HepG2 (cell line): ENCODE data around the gene LCLAT1. TPM values are rescaled to one million over a fixed set of nuclear protein-coding genes. Genes with fewer than 3 reads are reported as not detected.

ENCODE experiments used
- ARID3A ChIP-seq: IDR thresholded peaks from 2 replicates; pipeline ENCODE4 v1.6.1; 2012; ENCODE audit warnings: low read depth, low read length, improper control_type of control experiment
- ATF4 ChIP-seq, 2 experiments: fragments of 450-650 bp in 1 of 2; sonication (generic) in 1 of 2; formaldehyde crosslinking; IDR thresholded peaks; 2 replicates each; pipeline versions ENCODE4 v1.5.0 to v1.8.0; 2020 to 2022; ENCODE audit warnings: mild to moderate bottlenecking in 1 of 2, missing genetic modification reagents in 1 of 2
- BCL6 ChIP-seq: IDR thresholded peaks from 2 replicates; pipeline ENCODE4 v1.6.1; 2016; ENCODE audit warnings: missing genetic modification reagents, missing compliant biosample characterization
- CBX2 ChIP-seq, 2 experiments: fragments of 200-600 bp in 1 of 2; sonication (generic); formaldehyde crosslinking in 1 of 2; IDR thresholded peaks; 2 replicates each; pipeline versions ENCODE4 v1.7.0 to v1.8.1; 2018 to 2022; ENCODE audit warnings: low read depth in 2 of 2, low read length in 1 of 2, mild to moderate bottlenecking in 1 of 2, missing genetic modification reagents in 1 of 2
- FOXP4 ChIP-seq: sonication (generic); formaldehyde crosslinking; IDR thresholded peaks from 2 replicates; pipeline ENCODE4 v1.4.0; 2020; ENCODE audit warnings: missing genetic modification reagents
- GTF3A ChIP-seq: sonication (generic); formaldehyde crosslinking; conservative IDR thresholded peaks from 2 replicates; pipeline ENCODE4 v1.4.0; 2020; ENCODE audit warnings: mild to moderate bottlenecking, missing genetic modification reagents
- KDM3A ChIP-seq: IDR thresholded peaks from 2 replicates; pipeline ENCODE4 v1.6.1; 2018; ENCODE audit warnings: low read depth, missing compliant biosample characterization
- MTF2 ChIP-seq: sonication (generic); formaldehyde crosslinking; IDR thresholded peaks from 2 replicates; pipeline ENCODE4 v1.5.0; 2020; ENCODE audit warnings: missing genetic modification reagents, borderline replicate concordance
- NCOA1 ChIP-seq: sonication (generic); formaldehyde crosslinking; IDR thresholded peaks from 2 replicates; pipeline ENCODE4 v1.9.0; 2021; ENCODE audit warnings: missing genetic modification reagents
- PHB2 ChIP-seq: fragments of 450-650 bp; IDR thresholded peaks from 2 replicates; pipeline ENCODE4 v1.6.1; 2018; ENCODE audit not compliant: partially characterized antibody
- RBFOX2 ChIP-seq: fragments of 200-400 bp; formaldehyde crosslinking; IDR thresholded peaks from 2 replicates; pipeline ENCODE4 v1.6.1; 2017; ENCODE audit warnings: low read depth, mild to moderate bottlenecking, low read length
- REST ChIP-seq, 2 experiments: IDR thresholded peaks; 2 replicates each; pipeline ENCODE4 v1.6.1; 2011 to 2012; ENCODE audit warnings: low read length in 2 of 2, borderline replicate concordance in 1 of 2, low read depth in 1 of 2, mild to moderate bottlenecking in 1 of 2, moderate library complexity in 1 of 2
- SAP130 ChIP-seq: IDR thresholded peaks from 2 replicates; pipeline ENCODE4 v1.6.1; 2016; ENCODE audit warnings: low read depth
- SNRNP70 ChIP-seq: fragments of 200-400 bp; formaldehyde crosslinking; IDR thresholded peaks from 2 replicates; pipeline ENCODE4 v1.6.1; 2017; ENCODE audit warnings: mild to moderate bottlenecking, low read depth, low read length, moderate library complexity
- SRF ChIP-seq: IDR thresholded peaks from 2 replicates; pipeline ENCODE4 v1.6.1; 2011; ENCODE audit warnings: mild to moderate bottlenecking, low read depth, low read length, moderate library complexity
- TEAD3 ChIP-seq: optimal IDR thresholded peaks from 2 replicates; pipeline ENCODE3; 2016; ENCODE audit warnings: borderline replicate concordance
- ZBTB14 ChIP-seq: sonication (generic); formaldehyde crosslinking; IDR thresholded peaks from 2 replicates; pipeline ENCODE4 v1.4.0; 2020; ENCODE audit warnings: missing genetic modification reagents
- ZNF30 ChIP-seq: sonication (generic); formaldehyde crosslinking; IDR thresholded peaks from 2 replicates; pipeline ENCODE4 v1.5.0; 2020; ENCODE audit warnings: mild to moderate bottlenecking, missing genetic modification reagents
- ZSCAN20 ChIP-seq: sonication (generic); formaldehyde crosslinking; IDR thresholded peaks from 2 replicates; pipeline ENCODE4 v1.4.0; 2020; ENCODE audit warnings: missing genetic modification reagents, mild to moderate bottlenecking, borderline replicate concordance
- ZSCAN31 ChIP-seq: sonication (generic); formaldehyde crosslinking; IDR thresholded peaks from 2 replicates; pipeline ENCODE4 v1.5.0; 2020; ENCODE audit warnings: low read depth, mild to moderate bottlenecking, missing genetic modification reagents
- polyA plus RNA-seq, 8 experiments: library from polyadenylated mRNA; depleted of rRNA in 3 of 8; stranded (reverse) in 7 of 8; unstranded in 1 of 8; fragments of >200 nt; fragmentation: Illumina TruSeq in 4 of 8; extraction: Trizol in 4 of 8; gene quantifications; 2 replicates each; pipeline versions ENCODE4 v1.2.1 to v1.2.3, GENCODE V29; 2011 to 2016; ENCODE audit warnings: low read depth in 4 of 8, missing spikeins in 1 of 8, mixed read lengths in 1 of 8; ENCODE audit not compliant: insufficient read depth in 1 of 8
- total RNA-seq, 5 experiments: library from RNA; depleted of rRNA; stranded (reverse); fragments of >200 nt; fragmentation: Illumina TruSeq; extraction: Trizol; gene quantifications; 2 replicates each; pipeline ENCODE4 v1.2.3, GENCODE V29; 2016; ENCODE audit warnings: low read depth in 1 of 5

Gene LCLAT1
- total and polyA plus RNA-seq, 2 of the 13 experiments (the other 11 are each of a cell fraction or from before 2014, with no cell fraction given), result 18.0 to 28.0 TPM

- TF ChIP-seq ARID3A (no peak), PHB2 (no peak), RBFOX2 (no peak), FOXP4 (CRISPR knock-in tag) (peak; percentile 50; the same call in 1 of the 2 replicates), ZBTB14 (CRISPR knock-in tag) (no peak), BCL6 (CRISPR knock-in tag) (peak; percentile 27; the same call in 1 of the 2 replicates), ATF4 (CRISPR knock-in tag; IDR thresholded peaks at IDR 0.05) (peak in 1 of 2 experiments; percentile 98; a peak in 2 of 4 replicates), MTF2 (CRISPR knock-in tag) (no peak), ZSCAN20 (CRISPR knock-in tag) (0 out of 2 replicates have a peak, but pooled peaks have one; percentile 29), KDM3A (CRISPR knock-in tag) (no peak), SAP130 (CRISPR knock-in tag) (peak; percentile 30; the same call in 1 of the 2 replicates), SRF (no peak), ZSCAN31 (CRISPR knock-in tag) (no peak), ZNF30 (CRISPR knock-in tag) (no peak), CBX2 (IDR thresholded peaks at IDR 0.05; ENCODE audit: low read depth, low read length) (no peak), CBX2 (CRISPR knock-in tag; IDR thresholded peaks at IDR 0.05; ENCODE audit: low read depth) (no peak), SNRNP70 (no peak), TEAD3 (peak; percentile 38), REST (IDR thresholded peaks at IDR 0.05; ENCODE audit: borderline replicate concordance in 1 of 2, low read depth in 1 of 2, low read length in 2 of 2) (no peak), NCOA1 (no peak), GTF3A (CRISPR knock-in tag) (no peak)
These were observed 17.6 kb downstream of the LCLAT1 start (continued) for GRCh38 chr2:30464544-30465170.
